SK-N-SH (cell line): Measurements from ENCODE around the gene KANK4. TPM values are rescaled to one million over a fixed set of nuclear protein-coding genes. Genes with fewer than 3 reads are reported as not detected.

ENCODE experiments used
- CTCF ChIA-PET: fragments of 300-600, 350-600 bp; formaldehyde crosslinking; extraction: SDS; loops from one replicate; lab custom pipeline; 2021; lab: Yijun Ruan, JAX
- POLR2A ChIA-PET: fragments of 350-600 bp; sonication (Branson Sonifier 250); formaldehyde crosslinking; extraction: SDS; loops from one replicate; lab custom pipeline; 2020; ENCODE audit warnings: antibody characterized with exemption, inconsistent platforms; lab: Yijun Ruan, JAX
- DNase-seq: peaks from one replicate; pipeline ENCODE4 v3.0.0; 2012
- H2AFZ ChIP-seq: fragments of 200-600 bp; sonication (generic); 2 replicates; pipeline ENCODE4 v1.8.1; 2016; ENCODE audit warnings: antibody characterized with exemption, mild to moderate bottlenecking, low read depth
- H3F3A ChIP-seq: fragments of 200-600 bp; sonication (generic); replicated peaks from 2 replicates; pipeline ENCODE3; 2016; ENCODE audit warnings: antibody characterized with exemption, mild to moderate bottlenecking; ENCODE audit not compliant: insufficient read depth
- H3K27ac ChIP-seq, 2 experiments: fragments of 200-500 bp in 1 of 2; fragments of 200-600 bp in 1 of 2; sonication (Bioruptor generic) in 1 of 2; sonication (generic), shearing (Covaris generic) in 1 of 2; 2 replicates each; pipeline versions ENCODE4 v1.5.1 to v1.6.1; 2014 to 2016; ENCODE audit warnings: low read depth in 2 of 2, inconsistent platforms in 1 of 2, low read length in 1 of 2, mild to moderate bottlenecking in 1 of 2, mixed read lengths in 1 of 2
- H3K27me3 ChIP-seq: fragments of 200-600 bp; sonication (generic), shearing (Covaris generic); 2 replicates; pipeline ENCODE4 v1.6.1; 2016; ENCODE audit warnings: mixed run types; ENCODE audit not compliant: insufficient read depth
- H3K36me3 ChIP-seq, 2 experiments: fragments of 200-500 bp in 1 of 2; fragments of 200-600 bp in 1 of 2; sonication (Bioruptor generic) in 1 of 2; sonication (generic) in 1 of 2; replicated peaks in 1 of 2; 2 replicates each; pipeline versions ENCODE3 to v1.5.1; 2014 to 2016; ENCODE audit warnings: low read length in 1 of 2, mild to moderate bottlenecking in 1 of 2; ENCODE audit not compliant: insufficient read depth in 2 of 2, control insufficient read depth in 1 of 2
- H3K4me1 ChIP-seq, 2 experiments: fragments of 200-500 bp in 1 of 2; fragments of 200-600 bp in 1 of 2; sonication (Bioruptor generic) in 1 of 2; sonication (generic), shearing (Covaris generic) in 1 of 2; 2 replicates each; pipeline versions ENCODE4 v1.5.1 to v1.6.1; 2014 to 2016; ENCODE audit warnings: low read depth in 1 of 2, low read length in 1 of 2, mixed run types in 1 of 2; ENCODE audit not compliant: insufficient read depth in 2 of 2, control insufficient read depth in 1 of 2
- H3K4me2 ChIP-seq: fragments of 200-600 bp; sonication (generic), shearing (Covaris generic); 2 replicates; pipeline ENCODE4 v1.6.1; 2017; ENCODE audit warnings: mixed run types
- H3K4me3 ChIP-seq, 2 experiments: fragments of 200-500 bp in 1 of 2; fragments of 200-600 bp in 1 of 2; sonication (Bioruptor generic) in 1 of 2; sonication (generic), shearing (Covaris generic) in 1 of 2; 2 replicates each; pipeline versions ENCODE4 v1.5.1 to v1.8.1; 2014 to 2016; ENCODE audit warnings: low read depth in 2 of 2, inconsistent platforms in 1 of 2, low read length in 1 of 2, mild to moderate bottlenecking in 1 of 2, mixed read lengths in 1 of 2, moderate library complexity in 1 of 2
- H3K79me2 ChIP-seq: fragments of 200-600 bp; sonication (generic); 2 replicates; pipeline ENCODE4 v1.8.1; 2017; ENCODE audit warnings: mild to moderate bottlenecking; ENCODE audit not compliant: insufficient read depth
- H3K9ac ChIP-seq: fragments of 200-600 bp; sonication (generic); 2 replicates; pipeline ENCODE4 v1.6.1; 2017; ENCODE audit warnings: mixed run types
- H3K9me2 ChIP-seq: fragments of 200-600 bp; sonication (generic); 2 replicates; pipeline ENCODE4 v1.6.1; 2017; ENCODE audit warnings: mixed run types
- H3K9me3 ChIP-seq: fragments of 200-600 bp; sonication (generic); 2 replicates; pipeline ENCODE4 v1.6.1; 2017; ENCODE audit warnings: mixed run types, mild to moderate bottlenecking, moderate library complexity
- H4K20me1 ChIP-seq: fragments of 200-600 bp; sonication (generic); 2 replicates; pipeline ENCODE4 v1.6.1; 2017; ENCODE audit warnings: mild to moderate bottlenecking, mixed run types; ENCODE audit not compliant: insufficient read depth
- CHD2 ChIP-seq: fragments of 150-350 bp; IDR thresholded peaks from 2 replicates; pipeline ENCODE4 v1.6.1; 2018; ENCODE audit warnings: low read length; ENCODE audit not compliant: partially characterized antibody
- RAD21 ChIP-seq: IDR thresholded peaks from 2 replicates; pipeline ENCODE4 v1.6.1; 2012; ENCODE audit warnings: mild to moderate bottlenecking, low read length
- WGBS: methylation state at CpG from one replicate; pipeline ENCODE4 v1.1.6; 2017; ENCODE audit warnings: low lambda C conversion rate; 5-methylcytosine and 5-hydroxymethylcytosine counted together
- polyA plus RNA-seq, 3 experiments: library from polyadenylated mRNA; depleted of rRNA; stranded (reverse); fragments of >200 nt; gene quantifications; 2 replicates each; pipeline ENCODE4 v1.2.3, GENCODE V29; 2012
- TF ChIP-seq, protein P1 (sequence below): IDR thresholded peaks from 2 replicates; pipeline ENCODE4 v1.6.1; 2012; ENCODE audit warnings: mild to moderate bottlenecking, low read depth, low read length, moderate library complexity
- TF ChIP-seq, protein P2 (sequence below): fragments of 150-350 bp; IDR thresholded peaks from 2 replicates; pipeline ENCODE4 v1.6.1; 2017; ENCODE audit warnings: antibody characterized with exemption, low read length, low read depth, borderline replicate concordance

The KANK4 gene
- polyA plus RNA-seq, 1 of the 3 experiments (the other 2 are of a cell fraction) = not detected

DNA sequence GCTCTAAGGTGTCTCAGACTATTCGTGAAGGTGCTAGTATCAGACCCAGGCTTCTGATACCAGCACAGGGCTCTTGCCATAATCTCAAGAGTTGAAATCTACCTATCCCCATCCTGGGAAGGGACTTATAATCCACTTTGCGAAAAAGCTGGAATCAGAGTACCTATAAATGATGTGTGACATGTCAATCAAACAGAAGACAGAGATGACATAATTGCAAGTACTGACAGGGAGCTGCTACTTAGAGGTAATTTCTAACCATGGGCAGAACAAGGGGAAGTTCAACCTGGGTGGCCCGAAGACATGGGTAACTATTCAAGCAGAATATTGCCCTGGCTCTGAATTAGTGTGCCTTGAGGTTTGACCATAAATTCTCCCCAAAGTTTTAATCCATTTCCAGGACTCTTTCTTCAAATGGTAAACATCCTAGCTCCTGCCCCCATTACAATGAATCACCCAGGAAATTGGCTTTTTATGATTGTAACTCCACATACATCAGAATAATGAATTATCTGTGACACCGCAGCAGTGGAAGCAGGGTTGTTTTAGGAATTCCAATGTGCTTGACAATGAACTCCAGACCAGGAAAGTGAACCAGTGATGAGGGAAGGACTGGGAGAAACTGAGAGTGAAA lies 37.2 kb downstream of the KANK4 start (continued):
- TF ChIP-seq, protein P1, sequence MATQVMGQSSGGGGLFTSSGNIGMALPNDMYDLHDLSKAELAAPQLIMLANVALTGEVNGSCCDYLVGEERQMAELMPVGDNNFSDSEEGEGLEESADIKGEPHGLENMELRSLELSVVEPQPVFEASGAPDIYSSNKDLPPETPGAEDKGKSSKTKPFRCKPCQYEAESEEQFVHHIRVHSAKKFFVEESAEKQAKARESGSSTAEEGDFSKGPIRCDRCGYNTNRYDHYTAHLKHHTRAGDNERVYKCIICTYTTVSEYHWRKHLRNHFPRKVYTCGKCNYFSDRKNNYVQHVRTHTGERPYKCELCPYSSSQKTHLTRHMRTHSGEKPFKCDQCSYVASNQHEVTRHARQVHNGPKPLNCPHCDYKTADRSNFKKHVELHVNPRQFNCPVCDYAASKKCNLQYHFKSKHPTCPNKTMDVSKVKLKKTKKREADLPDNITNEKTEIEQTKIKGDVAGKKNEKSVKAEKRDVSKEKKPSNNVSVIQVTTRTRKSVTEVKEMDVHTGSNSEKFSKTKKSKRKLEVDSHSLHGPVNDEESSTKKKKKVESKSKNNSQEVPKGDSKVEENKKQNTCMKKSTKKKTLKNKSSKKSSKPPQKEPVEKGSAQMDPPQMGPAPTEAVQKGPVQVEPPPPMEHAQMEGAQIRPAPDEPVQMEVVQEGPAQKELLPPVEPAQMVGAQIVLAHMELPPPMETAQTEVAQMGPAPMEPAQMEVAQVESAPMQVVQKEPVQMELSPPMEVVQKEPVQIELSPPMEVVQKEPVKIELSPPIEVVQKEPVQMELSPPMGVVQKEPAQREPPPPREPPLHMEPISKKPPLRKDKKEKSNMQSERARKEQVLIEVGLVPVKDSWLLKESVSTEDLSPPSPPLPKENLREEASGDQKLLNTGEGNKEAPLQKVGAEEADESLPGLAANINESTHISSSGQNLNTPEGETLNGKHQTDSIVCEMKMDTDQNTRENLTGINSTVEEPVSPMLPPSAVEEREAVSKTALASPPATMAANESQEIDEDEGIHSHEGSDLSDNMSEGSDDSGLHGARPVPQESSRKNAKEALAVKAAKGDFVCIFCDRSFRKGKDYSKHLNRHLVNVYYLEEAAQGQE = no peak
- TF ChIP-seq, all 33 proteins: peak for 0

DNA sequence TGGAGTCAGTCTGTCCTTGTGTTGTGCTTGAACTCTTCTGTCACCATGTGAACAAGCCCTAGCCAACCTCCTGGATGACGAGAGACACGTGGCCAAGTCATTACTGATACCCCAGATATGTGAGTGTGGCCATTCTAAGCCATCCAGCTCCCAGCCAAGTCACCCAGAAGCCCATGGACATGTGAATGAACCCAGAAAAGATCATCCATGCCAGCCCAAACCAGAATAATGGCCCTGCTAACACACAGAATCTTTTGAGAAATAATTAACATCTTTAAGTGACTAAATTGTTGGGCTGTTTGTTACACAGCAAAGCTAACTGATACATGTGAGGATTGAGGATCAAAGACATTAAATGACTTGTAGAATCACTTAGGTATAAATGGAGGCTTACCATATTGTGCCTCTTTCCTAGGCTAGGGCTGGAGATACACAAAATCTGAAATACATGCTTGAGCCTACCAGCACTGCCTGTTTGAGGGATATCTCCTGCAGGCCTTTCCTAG lies 38.2 kb downstream of the KANK4 start:
- ChIA-PET POLR2A (no interaction called here), CTCF (interaction anchor here (1.1 to 1.2 kb wide), 2 partner anchors 10 to 27 kb away, joined by 3 read pairs; no protein-coding TSS in a partner anchor)
- no peak overlapping the region for H3K9ac ChIP-seq
- 6% methylated on average over 2 of the region's 2 CpGs for WGBS
- H2AFZ ChIP-seq = no peak overlapping the region
- H3K27me3 ChIP-seq = 0 out of 2 replicates have a peak, but pooled peaks cover 2% of the 10 kb centered on the region
- no peak overlapping the region for H3K27ac ChIP-seq
- H3K9me3 ChIP-seq = no peaks in the 10 kb centered on the region
- no peaks in the 10 kb centered on the region for H3K79me2 ChIP-seq
- H4K20me1 ChIP-seq = no peaks in the 10 kb centered on the region
- H3F3A ChIP-seq = no peaks in the 10 kb centered on the region
- TF ChIP-seq, protein P2, sequence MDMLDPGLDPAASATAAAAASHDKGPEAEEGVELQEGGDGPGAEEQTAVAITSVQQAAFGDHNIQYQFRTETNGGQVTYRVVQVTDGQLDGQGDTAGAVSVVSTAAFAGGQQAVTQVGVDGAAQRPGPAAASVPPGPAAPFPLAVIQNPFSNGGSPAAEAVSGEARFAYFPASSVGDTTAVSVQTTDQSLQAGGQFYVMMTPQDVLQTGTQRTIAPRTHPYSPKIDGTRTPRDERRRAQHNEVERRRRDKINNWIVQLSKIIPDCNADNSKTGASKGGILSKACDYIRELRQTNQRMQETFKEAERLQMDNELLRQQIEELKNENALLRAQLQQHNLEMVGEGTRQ = no peak
- no peak for TF ChIP-seq RAD21
- no peaks in the 10 kb centered on the region for H3K36me3 ChIP-seq
- no peak for DNase-seq
- H3K9me2 ChIP-seq = no peaks in the 10 kb centered on the region
- no peak overlapping the region for H3K4me2 ChIP-seq
- peaks cover 0 to 16% of the 10 kb centered on the region in 2 experiments; a peak in 2 of 4 replicates for H3K4me1 ChIP-seq
- no peak overlapping the region for H3K4me3 ChIP-seq

DNA sequence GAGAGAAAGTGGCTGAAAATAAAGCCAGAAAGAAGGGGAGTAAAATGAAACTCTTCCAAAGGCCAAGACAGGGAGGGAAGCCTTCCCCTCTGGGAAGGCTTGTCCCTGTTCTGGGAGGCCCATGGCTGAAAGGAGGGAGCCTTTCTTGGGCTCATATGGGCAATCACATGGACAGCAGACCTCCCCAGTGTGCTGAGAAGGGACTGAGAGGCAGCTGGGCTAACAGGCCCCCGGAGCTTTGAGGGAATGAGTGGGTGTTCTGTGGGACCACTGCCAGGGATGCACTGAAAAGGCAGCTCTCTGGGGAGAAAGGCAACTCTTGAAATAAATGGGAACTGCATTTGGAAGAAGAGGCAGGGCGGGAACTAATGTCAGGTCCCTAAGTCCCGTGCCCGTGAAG lies 39.1 kb downstream of the KANK4 start:
- 45% methylated on average over 4 of the region's 4 CpGs for WGBS
- Histone ChIP-seq H3K4me2 (no peak overlapping the region), H3K9me2 (no peaks in the 10 kb centered on the region), H3K79me2 (no peaks in the 10 kb centered on the region), H3F3A (no peaks in the 10 kb centered on the region), H2AFZ (no peak overlapping the region), H4K20me1 (no peaks in the 10 kb centered on the region), H3K4me1 (peaks cover 0 to 12% of the 10 kb centered on the region in 2 experiments; a peak in 2 of 4 replicates), H3K9me3 (no peaks in the 10 kb centered on the region), H3K36me3 (no peaks in the 10 kb centered on the region), H3K27ac (no peak overlapping the region), H3K9ac (no peak overlapping the region), H3K27me3 (no peaks in the 10 kb centered on the region), H3K4me3 (no peak overlapping the region)
- ChIA-PET CTCF (interaction anchor here (1.0 to 2.0 kb wide), 3 partner anchors 14 to 127 kb away, joined by 3 to 6 read pairs (median 4); no protein-coding TSS in a partner anchor), POLR2A (no interaction called here)
- no peak for DNase-seq
- no peak for TF ChIP-seq CHD2
